Measurements from ENCODE around the gene NPRL2. TPM values are rescaled to one million over a fixed set of nuclear protein-coding genes. Genes with fewer than 3 reads are reported as not detected.

Gene NPRL2
- total and polyA plus RNA-seq, 2 of the 8 experiments (the other 6 are each of a cell fraction or from before 2014, with no cell fraction given) = 28.4 to 51.4 TPM

DNA sequence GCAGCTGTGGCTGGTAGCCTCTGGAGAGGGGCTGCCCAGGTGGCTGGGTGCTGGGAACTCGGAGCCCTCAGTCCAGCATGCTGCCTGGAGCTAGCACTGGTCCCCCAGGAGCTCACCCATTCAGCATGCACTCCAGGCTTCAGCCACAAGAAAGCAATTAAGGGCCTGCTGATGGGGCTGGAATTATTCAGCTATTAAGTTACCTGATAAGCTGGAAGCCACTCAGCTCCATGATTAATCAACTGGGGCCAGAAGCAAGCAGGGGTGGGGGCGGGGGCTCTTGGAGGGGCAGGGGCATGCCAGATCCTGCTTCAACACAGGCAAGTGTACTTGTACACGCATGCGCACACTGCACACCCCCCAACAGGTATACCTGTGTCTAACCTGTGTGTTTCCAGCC, 30.8 kb upstream of the NPRL2 start:
- Histone ChIP-seq H4K91ac (replicated peaks; ENCODE audit: insufficient read length, low read length) (no peak overlapping the region), H3K23ac (ENCODE audit: insufficient read length) (no peak overlapping the region), H2BK5ac (ENCODE audit: low read depth, low read length) (no peak overlapping the region), H3K14ac (ENCODE audit: insufficient read length) (no peak overlapping the region), H4K20me1 (replicated peaks in 1 of 2; ENCODE audit: control insufficient read depth in 1 of 2, insufficient read depth in 2 of 2, low read length in 2 of 2) (peaks cover 2 to 4% of the 10 kb centered on the region in 2 experiments), H3K9me3 (ENCODE audit: insufficient read depth in 2 of 2, low read depth in 1 of 2, low read length in 1 of 2) (no peaks in the 10 kb centered on the region), H3K36me3 (ENCODE audit: control insufficient read depth in 2 of 4, insufficient read depth in 4 of 4, low read length in 3 of 4) (no peaks in the 10 kb centered on the region), H3K4me3 (ENCODE audit: extremely low read depth in 1 of 4, insufficient read depth in 2 of 4, low read depth in 3 of 4, low read length in 4 of 4) (no peak overlapping the region), H2BK20ac (ENCODE audit: low read length) (no peak overlapping the region), H3K27me3 (replicated peaks in 1 of 4; ENCODE audit: control insufficient read depth in 3 of 4, extremely low read depth in 1 of 4, insufficient read depth in 3 of 4, low read length in 3 of 4) (peaks cover 0 to 3% (median 0%) of the 10 kb centered on the region in 4 experiments; a peak in 1 of 7 replicates), H3K9ac (replicated peaks in 1 of 4; ENCODE audit: extremely low read depth in 1 of 4, low read depth in 3 of 4, low read length in 3 of 4) (no peak overlapping the region), H2AK5ac (ENCODE audit: low read depth, low read length) (no peak overlapping the region), H3K79me1 (ENCODE audit: low read depth, low read length) (no peaks in the 10 kb centered on the region), H3K4ac (replicated peaks; ENCODE audit: insufficient read length, low read depth, low read length) (no peak overlapping the region), H3K23me2 (ENCODE audit: low read depth, low read length) (no peaks in the 10 kb centered on the region), H2BK120ac (replicated peaks; ENCODE audit: low read depth, low read length) (no peak overlapping the region), H4K5ac (ENCODE audit: insufficient read length, low read depth, low read length) (no peak overlapping the region), H2BK15ac (ENCODE audit: low read length) (no peak overlapping the region), H3K4me1 (replicated peaks in 1 of 4; ENCODE audit: control insufficient read depth in 3 of 4, insufficient read depth in 4 of 4, low read length in 3 of 4) (peaks cover 0 to 5% (median 2%) of the 10 kb centered on the region in 4 experiments; a peak in 2 of 7 replicates), H3K56ac (replicated peaks; ENCODE audit: insufficient read length, low read depth, low read length) (no peak overlapping the region), H2AFZ (ENCODE audit: low read length) (no peak overlapping the region), H3K27ac (ENCODE audit: low read depth, low read length) (no peak overlapping the region), H3K79me2 (ENCODE audit: control insufficient read depth in 1 of 2, insufficient read depth in 2 of 2, low read length in 2 of 2) (no peaks in the 10 kb centered on the region), H3K4me2 (ENCODE audit: insufficient read depth in 1 of 2, low read depth in 2 of 2, low read length in 2 of 2) (no peak overlapping the region), H4K8ac (ENCODE audit: extremely low read depth, insufficient read depth, low read length) (no peak overlapping the region), H2BK12ac (ENCODE audit: low read depth, low read length) (no peak overlapping the region), H3K18ac (ENCODE audit: extremely low read depth, low read length) (no peak overlapping the region)
- ChIA-PET CTCF (ENCODE audit: partially characterized antibody) (interaction anchor here (0.6 to 2.5 kb wide), 11 partner anchors 10 to 161 kb away, joined by 3 to 13 read pairs (median 4); no protein-coding TSS in a partner anchor), POLR2A (ENCODE audit: partially characterized antibody) (interaction anchor here (1.7 kb wide), 1 partner anchor 135 kb away, joined by 4 read pairs; no protein-coding TSS in a partner anchor)
- no peak for DNase-seq (ENCODE audit: low read depth in 1 of 2, low spot score in 2 of 2)
- no peak for FAIRE-seq
- 73% methylated on average over 4 of the region's 4 CpGs; no CpG with 5 or more reads in 1 of the 2 experiments for WGBS, 2 experiments (ENCODE audit: extremely low coverage in 1 of 2, insufficient coverage in 1 of 2, insufficient read length in 1 of 2, insufficient replicate concordance in 2 of 2, low coverage in 1 of 2, low lambda C conversion rate in 2 of 2, missing lambda C conversion rate in 1 of 2)
- TF ChIP-seq BRCA1 (IDR thresholded peaks at IDR 0.05; ENCODE audit: low read depth, low read length) = no peak
- TF ChIP-seq, protein P1, sequence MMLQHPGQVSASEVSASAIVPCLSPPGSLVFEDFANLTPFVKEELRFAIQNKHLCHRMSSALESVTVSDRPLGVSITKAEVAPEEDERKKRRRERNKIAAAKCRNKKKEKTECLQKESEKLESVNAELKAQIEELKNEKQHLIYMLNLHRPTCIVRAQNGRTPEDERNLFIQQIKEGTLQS (IDR thresholded peaks at IDR 0.05; ENCODE audit: insufficient read depth, low read depth, low read length) = no peak
- no peak for TF ChIP-seq RBBP5 (IDR thresholded peaks at IDR 0.05; ENCODE audit: borderline replicate concordance, low read depth, low read length)
- TF ChIP-seq FOSL1 (IDR thresholded peaks at IDR 0.05; ENCODE audit: insufficient read depth, low read depth, low read length) = no peak
- TF ChIP-seq SAP30 (IDR thresholded peaks at IDR 0.05; ENCODE audit: insufficient read depth, insufficient replicate concordance, low read length) = no peak
- no peak for TF ChIP-seq RFX5 (IDR thresholded peaks at IDR 0.05; ENCODE audit: borderline replicate concordance, low read depth, low read length)
- no peak for TF ChIP-seq POU5F1 (IDR thresholded peaks at IDR 0.05; ENCODE audit: low read depth, low read length)
- TF ChIP-seq TCF12 (IDR thresholded peaks at IDR 0.05; ENCODE audit: low read depth, low read length) = no peak
- TF ChIP-seq POLR2A (IDR thresholded peaks at IDR 0.05; ENCODE audit: control extremely low read depth in 1 of 2, low read depth in 2 of 2, low read length in 2 of 2) = no peak
- TF ChIP-seq CHD1 (IDR thresholded peaks at IDR 0.05; ENCODE audit: low read depth, low read length) = no peak
- no peak for TF ChIP-seq KDM4A (IDR thresholded peaks at IDR 0.05; ENCODE audit: low read depth, low read length, severe bottlenecking)
- no peak for TF ChIP-seq SRF (IDR thresholded peaks at IDR 0.05; ENCODE audit: low read depth, low read length)
- no peak for TF ChIP-seq SIN3A (conservative IDR thresholded peaks at IDR 0.05 in 1 of 2, IDR thresholded peaks at IDR 0.05 in 1 of 2; ENCODE audit: low read depth in 1 of 2, low read length in 2 of 2)
- no peak for TF ChIP-seq CTBP2 (IDR thresholded peaks at IDR 0.05; ENCODE audit: borderline replicate concordance, insufficient read depth, insufficient read length, low read length)

Data from H1 (cell line).